A549 (cell line): ENCODE measurements around the gene KRTAP5-5.
"Not testable (repeated sequence)": the region's sequence is repeated elsewhere in the genome, so short reads cannot be mapped to it uniquely, and the experiment has no call there.

Experiments
- CTCF ChIP-seq: fragments of >200 bp; sonication (Bioruptor Twin); formaldehyde crosslinking; IDR thresholded peaks from 3 replicates; pipeline ENCODE4 v1.5.1; 2016
- MYC ChIP-seq: IDR thresholded peaks from 2 replicates; pipeline ENCODE4 v1.6.1; 2012; ENCODE audit warnings: mild to moderate bottlenecking, inconsistent platforms, low read length, improper control_type of control experiment, borderline replicate concordance
- RARB ChIP-seq: fragments of 250-450 bp; sonication (Bioruptor Pico); IDR thresholded peaks from 2 replicates; pipeline ENCODE4 v1.8.0; 2021; ENCODE audit warnings: mild to moderate bottlenecking, moderate library complexity

GRCh38 chr11:1605923-1606322 is 23.7 kb upstream of the KRTAP5-5 start:
- not testable (repeated sequence) for TF ChIP-seq CTCF; MYC; RARB (CRISPR knock-in tag)
